GM18511 (cell line): ENCODE measurements around the gene CRTAC1.

Source experiments
- ATAC-seq: cut with Tn5 transposase; IDR thresholded peaks from one replicate; pipeline ENCODE4 v1.9.1; 2021; ENCODE audit warnings: mild to moderate bottlenecking, moderate library complexity; ENCODE audit not compliant: unreplicated experiment

The CRTAC1 gene

DNA sequence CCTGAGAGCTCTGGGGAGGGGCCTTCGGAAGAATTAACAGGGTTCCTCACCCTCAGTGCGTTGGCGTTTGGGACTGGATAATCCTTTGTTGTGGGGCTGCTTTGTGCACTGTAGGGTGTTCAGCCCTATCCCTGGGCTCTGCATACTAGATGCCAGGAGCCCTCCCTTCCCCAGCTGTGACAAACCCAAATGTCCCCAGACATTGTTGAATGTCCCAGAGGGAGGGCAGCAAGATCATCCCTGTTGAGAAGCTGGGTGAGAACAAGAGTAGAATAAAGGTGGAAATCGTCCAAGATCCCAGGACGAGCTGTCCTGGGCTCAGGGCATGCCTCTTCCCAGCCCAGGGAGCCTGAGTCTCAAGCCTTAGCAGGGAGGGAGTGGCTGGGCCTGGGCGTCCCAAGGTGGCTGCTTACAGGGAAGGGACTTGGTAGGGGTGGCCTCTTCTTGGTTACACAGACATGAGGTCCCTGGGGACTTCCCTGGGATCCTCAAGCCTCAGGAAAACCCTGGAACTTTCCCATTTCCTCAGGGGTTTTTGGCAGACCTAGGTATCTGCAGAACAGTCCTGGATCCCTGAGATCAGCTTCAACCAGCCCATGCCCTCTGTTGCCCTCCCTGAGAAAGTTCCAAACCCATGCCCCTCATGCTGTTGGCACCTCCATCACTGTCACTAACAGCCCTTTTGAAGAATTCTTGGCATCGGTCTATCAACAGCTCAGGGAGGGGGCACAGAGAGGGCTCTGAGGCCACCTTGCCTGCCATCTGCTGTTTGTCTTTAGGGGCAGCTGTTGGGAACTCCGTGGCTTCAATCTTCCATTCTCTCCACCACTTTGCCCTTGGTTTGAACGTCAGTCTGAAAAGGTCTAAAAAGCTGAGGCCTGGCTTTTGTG, 127.0 kb downstream of the CRTAC1 start:
- no peak for ATAC-seq

DNA sequence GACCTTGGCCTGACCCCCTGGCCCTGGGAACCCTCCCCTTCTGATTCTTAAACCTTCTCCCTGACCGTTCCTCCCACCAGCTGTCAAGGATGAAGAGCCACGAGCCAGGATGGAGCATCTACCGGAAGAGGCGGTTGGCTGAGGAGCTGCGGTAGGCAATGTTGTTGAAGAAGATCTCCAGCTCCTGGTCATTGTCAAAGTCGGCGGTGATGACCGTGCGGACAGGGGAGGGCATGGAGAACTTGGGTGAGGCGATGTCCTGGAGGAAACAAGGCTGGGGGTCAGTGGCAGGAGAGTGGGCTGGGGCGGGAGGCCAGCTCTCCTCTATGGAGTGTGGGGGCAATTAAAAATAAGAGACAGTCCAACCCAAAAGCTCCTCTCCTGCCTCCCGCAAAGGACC, 129.0 kb downstream of the CRTAC1 start:
- no peak for ATAC-seq

DNA sequence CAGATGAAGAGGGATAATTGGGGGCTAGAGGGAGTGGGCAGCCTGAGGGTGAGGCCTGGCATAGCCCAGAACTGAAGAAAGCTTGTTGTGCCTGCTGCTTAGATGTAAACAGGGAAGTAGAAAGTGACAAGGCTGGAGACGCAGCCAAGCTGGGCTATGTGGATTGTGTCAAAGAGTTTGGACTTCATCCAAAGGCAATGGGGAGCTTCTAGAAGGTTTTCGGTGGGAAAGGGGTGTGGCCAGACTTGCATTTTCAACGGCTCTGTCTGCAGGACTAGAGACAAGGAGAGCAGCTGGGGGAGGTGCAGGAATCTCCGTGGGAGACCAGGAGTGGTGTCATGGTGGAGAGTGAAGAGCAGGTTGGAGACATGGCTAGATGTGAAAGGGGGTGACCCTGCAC, 132.0 kb downstream of the CRTAC1 start:
- no peak for ATAC-seq

DNA sequence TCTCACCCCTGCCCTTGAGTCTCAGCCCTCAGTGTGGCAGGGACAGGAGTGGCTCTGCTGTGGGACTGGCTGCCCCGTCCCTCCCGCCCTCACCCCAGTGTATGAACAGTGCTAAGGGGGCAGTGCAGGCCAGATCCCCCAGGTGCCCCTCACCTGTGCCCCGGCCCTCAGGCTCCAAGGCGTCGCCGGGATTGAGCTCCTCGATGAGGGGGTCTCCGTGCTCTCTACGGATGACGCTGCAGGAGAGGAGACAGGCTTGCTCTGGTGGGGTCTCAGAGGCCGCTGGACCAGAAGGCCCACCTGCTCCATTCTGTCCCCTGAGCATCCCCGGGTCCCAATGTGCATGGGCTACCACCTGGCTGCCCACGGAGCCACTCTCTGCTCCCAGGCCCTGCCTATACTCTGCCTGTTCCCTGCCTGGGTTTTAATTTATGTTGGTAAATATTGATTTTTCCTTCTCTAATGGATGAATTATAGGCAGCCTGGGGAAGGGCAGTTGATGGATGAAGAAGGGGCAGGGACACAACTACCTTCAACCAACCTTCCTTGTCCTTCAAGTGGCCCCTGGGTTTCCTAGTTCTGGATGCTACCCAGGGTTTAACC, 133.6 kb downstream of the CRTAC1 start:
- no peak for ATAC-seq

DNA sequence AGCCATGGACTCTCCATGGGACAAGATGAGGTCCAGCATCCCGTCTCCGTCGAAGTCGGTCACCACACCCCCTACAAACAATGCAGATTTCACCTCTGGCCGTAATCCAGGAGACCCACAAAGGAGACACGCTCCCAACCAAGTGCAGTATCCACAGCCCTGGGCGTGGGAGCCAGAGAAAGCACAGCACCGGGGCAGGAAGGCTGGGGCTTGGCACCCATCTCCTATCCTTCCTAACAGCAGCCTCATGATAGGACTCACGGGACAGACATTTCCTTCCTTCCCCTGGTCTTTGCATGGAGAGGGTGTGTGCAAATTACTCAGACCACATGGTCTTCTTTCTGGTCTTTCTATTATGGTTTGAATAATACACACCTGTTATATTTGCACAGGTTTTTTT, 134.5 kb downstream of the CRTAC1 start:
- ATAC-seq: no peak

DNA sequence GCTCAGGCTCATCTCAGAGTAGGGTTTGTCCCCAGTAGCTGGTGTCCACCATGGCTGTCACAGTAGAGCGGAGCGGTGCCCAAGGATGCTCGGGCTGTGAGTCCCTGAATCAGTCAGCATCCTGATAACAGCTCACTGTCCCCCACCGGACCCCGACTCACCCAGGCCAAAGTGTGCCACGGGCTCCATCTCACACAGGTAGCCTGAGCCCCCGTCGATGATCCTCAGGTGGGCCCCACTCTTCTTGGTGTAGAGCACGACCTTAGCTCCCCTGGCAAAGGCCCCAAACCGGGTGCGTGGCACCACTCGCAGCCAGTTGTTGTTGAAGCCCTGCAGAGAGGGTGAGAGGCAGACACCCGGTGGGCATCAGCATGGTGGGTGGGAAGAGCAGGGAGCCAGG, 135.3 kb downstream of the CRTAC1 start:
- ATAC-seq: no peak

DNA sequence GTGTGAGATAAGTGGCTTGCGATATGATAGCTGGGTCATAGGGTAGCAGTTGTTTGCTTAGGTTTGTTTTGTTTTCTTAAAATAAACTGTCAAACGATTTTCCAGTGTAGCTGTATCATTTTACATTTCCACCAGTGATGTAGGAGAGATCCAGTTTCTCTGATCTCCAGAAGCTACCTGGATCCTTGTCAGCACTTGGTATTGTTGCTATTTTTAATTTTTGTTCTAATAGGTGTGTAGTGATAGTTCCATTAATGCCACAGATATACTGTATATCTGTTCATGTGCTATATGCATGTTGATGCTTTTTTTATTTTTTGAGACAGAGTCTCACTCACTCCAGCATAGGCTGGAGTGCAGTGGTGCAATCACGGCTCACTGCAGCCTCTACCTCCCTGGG, 136.3 kb downstream of the CRTAC1 start:
- ATAC-seq: no peak

DNA sequence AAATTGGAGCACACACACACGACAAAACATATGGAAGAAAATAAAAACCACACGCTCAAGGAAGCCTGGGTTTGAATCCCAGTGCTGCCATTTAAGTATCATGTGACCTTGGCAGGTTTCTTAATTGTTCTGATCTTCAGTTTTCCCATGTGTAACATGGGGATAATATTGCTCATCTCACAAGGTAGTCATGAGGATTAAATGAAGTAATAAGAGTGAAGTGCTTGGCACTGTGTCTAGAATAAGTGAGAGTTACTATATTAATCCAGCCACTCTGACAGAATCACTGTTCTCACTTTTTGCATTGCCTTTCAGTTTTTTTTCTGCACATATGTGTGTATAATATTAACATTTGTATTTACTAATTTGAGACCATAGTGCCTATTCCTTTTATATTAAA, 137.5 kb downstream of the CRTAC1 start:
- no peak for ATAC-seq

DNA sequence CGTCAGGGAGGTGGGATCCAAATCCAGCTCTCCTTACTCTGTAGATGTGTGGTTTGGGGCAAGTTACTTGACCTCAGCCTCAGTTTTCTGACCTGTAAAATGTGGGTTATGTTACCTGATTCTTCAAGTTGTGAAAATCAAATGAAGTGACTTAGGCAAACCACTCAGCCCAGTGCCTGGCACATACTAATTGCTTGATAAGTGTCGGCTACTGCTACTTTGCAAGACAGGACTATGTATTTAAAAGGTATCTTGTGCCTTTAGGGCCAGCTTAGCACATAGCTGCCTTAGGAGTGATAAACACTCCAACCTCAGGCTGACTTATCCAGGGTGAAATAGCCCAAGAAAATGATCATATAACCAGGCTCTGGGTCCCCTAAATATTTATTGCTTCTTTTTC, 137.9 kb downstream of the CRTAC1 start:
- no peak for ATAC-seq

DNA sequence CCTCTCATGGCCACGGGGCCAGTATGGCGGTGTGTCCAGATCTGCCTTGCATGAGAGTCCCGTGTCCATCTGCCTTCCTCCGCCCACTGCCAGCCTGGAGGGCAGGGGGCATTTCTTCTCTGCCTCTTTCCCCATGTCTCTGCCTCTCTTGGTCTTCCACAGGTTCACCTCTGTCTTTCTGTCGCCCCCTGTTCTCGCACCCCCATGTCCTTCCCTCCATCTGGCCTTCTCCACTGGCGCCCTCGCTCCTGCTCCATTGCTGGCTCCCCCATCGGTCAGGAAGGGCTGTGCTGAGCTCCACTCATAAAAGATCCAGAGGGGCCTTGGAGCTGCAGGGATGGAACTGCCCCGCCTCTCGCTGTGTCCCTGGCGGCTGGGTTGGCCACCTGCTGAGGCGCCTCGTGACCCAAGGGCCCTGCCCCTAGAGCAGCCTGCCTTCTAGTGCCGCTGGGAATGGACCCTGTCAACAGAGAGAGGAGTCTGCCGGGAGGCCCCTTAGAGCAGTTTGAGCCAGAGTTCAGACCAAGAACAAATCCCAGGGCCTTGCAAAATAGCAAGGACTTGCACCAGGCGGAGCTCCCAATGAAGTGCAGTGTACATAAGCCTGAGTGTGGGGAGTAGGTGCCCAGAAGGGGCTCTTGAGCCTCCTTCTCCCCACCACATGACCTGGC, 138.8 kb downstream of the CRTAC1 start:
- ATAC-seq: no peak

DNA sequence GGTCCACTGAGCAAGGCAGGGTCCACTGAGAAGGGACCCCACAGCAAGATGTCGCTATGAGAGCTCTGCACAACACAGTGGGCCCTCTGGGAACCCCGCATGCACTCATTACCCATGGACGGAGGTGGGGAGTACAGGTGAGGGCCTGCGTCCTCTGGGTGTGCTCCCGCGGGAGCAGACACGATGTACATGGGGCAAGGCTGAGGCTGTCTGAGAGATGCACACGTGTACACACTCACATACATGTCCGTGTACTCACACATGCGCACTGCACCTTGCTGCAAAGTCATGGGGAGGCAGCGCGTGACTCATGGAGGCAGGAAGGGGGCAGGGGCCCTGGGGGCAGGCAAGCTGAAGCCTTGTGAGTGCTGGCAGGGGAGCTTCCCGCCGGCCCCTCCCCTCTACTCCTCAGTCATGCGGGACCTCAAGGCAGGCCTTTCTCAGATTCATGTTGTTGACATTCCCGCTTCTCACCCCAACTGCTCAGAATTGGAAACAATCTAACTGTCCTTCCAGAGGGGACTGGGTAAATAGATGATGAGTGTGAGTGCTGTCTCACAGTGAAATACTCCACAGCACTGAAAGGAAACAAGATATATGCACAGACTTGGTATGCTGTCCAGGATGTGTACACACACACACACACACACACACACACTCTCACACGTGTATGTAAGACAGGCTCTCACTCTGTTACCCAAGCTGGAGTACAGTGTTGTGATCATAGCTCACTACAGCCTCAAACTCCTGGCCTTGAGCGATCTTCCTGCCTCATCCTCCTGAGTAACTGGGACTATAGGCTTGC, 140.8 kb downstream of the CRTAC1 start:
- no peak for ATAC-seq

DNA sequence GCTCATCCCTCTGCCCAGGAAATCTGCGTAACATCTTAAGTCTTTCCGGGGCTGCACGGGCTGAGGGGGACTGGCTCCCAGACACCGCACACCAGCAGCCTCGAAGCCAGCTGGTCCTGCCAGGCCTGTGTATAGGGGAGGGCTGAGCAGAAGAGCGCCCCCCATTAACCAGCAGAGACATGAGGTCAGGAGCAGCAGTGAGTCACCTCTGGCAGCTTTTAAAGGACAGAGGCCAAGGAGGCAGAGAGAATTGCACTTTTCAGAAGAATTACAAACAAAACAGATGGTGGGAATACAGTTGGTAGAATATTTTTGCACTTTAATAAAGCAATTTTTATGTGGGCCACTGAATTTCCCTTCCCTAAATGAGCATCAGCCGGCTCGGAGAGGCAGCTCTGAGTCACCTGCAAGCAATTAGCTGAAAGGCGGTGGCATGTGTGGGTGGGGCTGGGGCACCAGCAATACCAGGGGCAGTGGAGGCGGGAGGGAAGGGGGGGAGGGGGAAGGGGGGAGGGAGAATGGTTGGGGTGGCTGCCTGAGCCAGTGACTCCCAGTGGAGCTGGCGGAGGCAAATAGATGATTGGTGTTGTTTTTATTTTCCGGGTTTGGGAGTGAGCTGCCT, 141.7 kb downstream of the CRTAC1 start:
- ATAC-seq: no peak

DNA sequence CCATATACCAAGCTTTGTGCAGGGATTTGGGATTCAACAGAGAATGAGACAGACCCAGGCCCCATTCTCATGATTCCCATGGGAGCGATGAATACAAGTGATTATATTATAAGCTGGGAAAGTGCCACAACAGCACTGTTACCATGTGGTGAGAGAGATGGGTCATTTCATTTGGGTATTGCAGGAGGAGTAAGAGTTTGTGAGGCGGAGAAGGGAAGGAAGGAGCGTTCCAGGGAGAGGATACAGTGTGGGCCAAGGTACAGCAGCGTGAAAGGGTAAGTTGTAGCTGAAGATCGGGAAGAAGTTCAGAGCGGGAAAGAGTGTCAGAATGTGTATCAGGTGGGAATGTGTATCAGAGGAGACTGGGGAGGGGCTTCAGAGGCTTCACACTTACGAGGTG, 142.3 kb downstream of the CRTAC1 start:
- no peak for ATAC-seq

DNA sequence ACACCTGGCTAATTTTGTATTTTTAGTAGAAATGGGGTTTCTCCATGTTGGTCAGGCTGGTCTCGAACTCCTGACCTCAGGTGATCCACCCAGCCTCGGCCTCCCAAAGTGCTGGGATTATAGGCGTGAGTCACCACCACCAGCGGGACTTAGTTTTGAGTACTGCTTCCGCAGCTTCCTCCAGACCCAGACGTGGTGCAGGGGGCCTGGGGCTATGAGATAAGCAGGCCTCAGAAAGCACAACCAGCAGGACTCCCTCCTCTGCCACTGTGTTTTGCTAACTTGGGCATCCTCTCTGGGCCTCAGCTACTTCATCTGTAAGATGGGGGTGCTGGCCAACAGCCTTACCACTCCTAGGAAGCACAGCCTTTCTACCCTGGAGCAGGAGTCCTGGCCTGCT, 143.0 kb downstream of the CRTAC1 start:
- ATAC-seq: no peak

DNA sequence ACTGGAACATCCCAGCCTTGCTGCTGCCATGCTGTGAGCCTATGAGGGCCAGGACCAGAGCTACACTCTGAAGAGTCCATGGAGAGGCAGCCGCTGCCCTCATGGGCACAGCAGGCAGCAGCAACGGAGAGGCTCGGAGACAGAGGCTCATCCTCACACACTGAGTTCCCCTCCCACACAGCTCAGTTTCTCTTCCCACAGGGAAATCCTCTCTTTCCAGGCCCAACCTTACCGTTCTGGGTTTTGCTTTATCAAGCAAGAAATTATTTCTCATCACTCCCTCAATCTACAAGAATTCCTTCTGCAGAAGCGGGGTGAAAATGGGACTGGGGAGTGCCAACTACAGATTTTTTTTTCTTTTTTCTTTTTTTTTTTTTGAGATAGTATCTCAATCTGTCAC, 144.1 kb downstream of the CRTAC1 start:
- no peak for ATAC-seq

DNA sequence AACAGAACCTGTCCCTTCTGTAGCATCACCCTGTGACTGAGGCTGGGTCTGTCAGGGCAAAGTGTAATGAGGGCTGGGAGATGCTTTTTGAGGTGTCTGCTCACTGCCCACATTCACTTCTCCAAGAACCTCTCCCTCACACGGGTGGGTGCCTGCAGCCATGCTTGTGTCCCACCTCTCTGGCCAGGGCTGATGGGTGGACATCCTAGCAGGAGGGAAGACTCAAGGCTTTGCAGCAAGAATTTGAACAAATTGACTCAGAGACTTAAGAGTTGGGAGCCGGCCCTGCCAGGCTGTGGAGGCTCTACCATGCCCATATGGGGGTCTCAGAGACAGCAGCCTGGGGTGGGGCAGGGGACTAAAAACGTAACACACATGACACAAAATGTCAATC, 147.3 kb downstream of the CRTAC1 start:
- no peak for ATAC-seq

DNA sequence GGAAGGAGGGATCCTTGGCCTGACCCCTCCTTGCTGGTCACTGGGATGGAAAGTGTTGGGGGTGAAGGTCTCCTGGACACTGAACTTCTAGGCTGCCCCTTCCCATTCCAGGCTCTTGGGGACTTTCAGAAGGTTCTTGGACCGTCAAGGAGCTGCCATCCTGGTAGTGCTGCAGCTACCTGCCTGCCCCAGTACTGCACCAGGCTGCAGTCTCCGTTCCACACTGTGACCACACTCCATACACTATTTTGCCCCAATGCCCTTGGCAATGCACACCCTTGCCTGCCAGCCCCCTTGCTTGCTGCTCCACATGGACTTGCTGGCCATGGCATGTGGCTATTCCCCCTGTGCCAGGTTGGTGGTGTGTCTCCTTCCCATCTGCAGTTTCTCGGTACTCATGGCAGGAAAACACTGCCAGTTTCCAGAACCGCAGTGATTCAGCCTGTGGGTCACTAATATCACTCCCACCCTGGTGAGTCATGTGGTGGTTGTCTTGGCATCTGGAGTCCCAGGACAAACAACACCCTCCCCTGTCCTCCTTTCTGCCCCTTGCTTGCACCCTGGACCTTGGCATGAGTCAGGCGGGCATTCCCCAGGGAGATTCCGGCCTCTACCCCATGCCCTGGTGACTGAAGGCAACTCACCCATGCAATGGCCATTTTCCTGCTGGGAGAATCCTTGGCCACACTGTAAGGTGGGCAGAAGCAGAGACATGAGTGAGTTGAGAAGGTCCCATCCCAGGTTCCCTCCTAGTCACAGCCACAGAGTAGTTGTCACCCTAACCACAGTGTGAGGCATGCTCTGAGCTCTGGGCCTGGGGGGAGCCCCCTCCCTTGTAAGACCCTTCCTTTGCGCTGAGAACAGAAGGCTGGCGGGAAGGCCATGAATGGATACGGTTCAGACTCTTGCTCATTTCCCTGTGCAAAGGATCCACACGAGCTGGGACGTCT, 148.0 kb downstream of the CRTAC1 start:
- no peak for ATAC-seq

DNA sequence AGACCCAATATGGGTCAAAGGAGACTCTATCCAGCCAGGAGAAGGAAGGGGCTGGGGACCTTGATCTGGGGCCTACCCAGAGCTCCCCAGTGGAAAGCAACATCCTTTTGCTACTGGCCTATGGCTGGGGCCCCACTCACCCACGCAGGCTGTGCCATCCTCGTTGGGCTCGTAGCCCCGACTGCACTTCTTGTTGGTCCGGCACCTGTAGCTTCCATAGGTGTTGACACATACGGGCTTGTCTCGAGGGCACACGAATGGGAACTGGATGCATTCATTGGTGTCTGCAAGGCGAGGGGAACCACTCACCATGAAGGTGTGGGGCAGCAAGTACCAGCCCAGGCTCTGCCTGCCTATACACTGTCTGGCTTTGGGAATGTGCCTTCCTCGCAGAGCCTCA, 150.3 kb downstream of the CRTAC1 start:
- ATAC-seq: no peak

DNA sequence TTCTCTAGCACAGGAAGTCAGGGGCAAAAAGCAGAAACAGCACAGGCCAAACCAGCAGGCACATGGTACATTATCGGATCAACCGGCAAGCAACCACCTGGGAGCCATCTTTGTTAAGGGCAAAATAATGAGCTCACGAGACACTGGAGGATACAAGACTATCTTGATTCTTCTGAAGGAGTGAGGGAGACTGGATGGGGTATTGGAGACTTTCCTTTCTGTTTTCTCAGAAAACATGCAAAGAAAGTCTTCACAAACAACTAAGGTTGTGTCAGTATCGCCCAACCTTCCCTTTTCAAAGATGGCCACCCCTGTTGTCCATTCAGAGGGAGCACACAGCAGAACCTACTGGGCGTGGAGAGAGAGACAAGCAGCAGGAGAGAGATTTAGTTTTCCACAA, 151.2 kb downstream of the CRTAC1 start:
- ATAC-seq: no peak

DNA sequence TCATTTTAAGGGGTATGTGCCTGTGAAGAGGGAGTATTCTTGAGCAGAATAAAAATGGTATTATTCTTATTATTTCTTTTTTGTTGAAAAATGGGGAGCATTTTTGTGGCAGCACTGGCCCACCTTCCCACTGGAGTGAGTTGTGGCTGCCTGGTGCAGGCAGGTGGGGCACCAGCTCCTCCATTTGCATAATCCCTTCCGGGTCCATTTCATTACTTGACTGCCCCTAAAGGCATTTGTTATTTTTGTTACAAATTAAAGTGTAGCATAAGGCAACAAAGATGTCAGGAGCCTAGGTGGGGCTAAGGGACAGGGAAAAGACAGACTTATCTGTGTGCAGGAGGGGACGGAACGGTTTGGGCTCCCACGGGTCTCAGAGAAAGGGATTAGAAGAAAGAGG, 154.0 kb downstream of the CRTAC1 start:
- no peak for ATAC-seq
